ELR (cell line): ENCODE results near the gene CHMP4B.
A peak's percentile ranks its signal among the peaks of the same experiment; 100 is the strongest.

ENCODE experiments used
- DNase-seq: peaks from one replicate; pipeline ENCODE4 v3.0.0-alpha.2; 2015; ENCODE audit warnings: low read depth

CHMP4B gene

DNA sequence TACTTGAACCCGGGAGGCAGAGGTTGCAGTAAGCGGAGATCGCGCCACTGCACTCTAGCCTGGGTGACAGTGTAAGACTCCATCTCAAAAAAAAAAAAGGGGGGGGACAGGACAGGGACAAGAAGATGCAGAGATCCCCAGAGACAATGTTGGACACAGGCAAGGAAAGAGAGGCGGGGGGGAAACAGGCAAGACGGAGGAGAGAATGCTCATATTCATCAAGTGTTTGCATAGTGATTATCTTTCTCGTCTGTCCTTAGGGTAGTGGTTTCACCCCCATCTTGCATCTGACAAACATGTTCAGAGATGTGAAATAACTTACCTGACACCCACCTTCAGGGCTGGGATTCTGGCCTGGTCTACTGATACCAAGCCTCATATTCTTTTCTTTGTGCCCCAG, 29.0 kb downstream of the CHMP4B start:
- DNase-seq: no peak

DNA sequence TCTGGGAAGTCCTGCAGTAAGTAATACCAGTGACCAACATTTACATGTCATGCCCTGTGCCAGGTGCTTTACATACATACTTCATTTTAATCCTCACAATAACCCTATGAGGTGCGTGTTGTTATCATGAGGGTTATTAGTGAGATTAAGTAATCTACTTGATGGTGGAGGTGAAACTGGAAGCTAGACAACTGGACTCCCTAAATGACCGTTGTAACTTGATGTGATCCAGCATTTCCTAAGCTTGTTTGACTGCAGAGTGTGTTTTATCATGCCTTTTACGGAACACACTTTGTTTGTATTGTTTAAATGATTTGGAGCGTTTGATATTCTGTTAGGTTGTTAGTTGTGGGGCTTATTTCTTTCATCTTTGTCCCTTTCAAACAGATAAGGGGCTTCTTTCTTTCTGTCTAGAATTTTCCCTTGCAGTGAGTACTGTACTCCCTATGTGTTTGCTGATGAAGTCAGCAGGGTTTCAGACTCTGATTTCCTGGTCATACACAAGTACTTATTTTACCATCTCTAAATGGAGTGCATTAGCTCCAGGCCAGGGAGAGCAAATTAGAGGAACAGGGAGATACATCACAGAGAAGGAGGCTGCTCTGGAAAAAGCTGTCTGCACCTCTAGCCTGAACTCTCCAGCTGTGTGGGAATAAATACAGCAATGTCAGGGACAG, 29.7 kb downstream of the CHMP4B start:
- DNase-seq: no peak

DNA sequence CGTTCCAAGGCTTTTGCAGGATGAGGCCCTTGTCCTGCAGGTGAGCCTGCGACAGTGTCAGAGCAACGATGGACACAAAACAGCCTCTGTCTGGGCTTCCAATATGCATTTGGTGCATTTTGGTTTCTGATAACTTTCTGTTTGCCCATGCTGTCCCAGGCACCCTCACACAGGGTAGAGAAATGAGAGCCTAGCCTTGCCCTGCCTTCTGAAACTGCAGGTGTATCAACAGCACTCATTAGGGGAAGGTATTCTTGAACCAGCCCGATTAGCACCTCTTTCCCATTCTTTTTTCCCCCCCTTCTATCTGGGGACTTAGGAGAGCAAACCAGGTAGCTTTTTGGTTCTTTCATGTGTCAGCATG, 30.3 kb downstream of the CHMP4B start:
- no peak for DNase-seq

DNA sequence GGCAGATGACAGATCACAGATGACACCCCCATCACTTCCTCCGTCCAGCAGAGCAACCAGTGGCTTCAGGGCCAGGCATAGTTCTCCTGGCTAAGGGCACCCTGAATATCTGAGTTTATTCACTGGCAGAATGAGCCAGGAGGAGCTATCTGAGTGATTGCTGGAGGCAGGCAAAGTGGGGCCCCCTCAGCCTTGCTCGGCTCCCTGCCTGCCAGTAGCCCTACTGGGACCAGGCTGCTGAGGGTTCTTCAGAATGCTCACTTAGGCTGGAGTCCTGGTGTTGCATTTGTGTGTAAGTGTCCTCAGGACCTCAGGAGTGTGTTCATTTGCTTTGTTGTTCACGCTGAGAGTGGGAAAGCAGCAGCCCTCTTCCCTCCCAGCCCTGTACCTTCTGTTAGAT, 31.2 kb downstream of the CHMP4B start:
- no peak for DNase-seq

DNA sequence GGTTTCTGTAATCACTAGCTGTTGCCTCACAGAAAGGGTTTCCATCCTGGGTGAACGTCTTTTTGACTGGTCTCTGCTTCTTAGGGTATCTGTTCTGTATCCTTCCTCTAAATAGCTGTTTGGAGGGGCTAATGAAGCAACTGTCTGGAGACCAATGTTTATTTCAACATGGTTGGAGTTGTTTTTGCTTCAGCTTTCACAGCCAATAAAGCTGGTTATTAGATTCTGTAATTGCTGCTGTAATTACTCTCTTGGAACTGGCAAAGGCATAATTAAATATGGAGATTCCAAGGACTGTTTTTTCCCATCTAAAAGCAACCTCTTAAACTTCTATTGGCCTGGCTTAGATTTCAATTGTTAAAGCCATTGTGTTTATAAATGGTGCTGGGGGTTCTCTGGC, 31.9 kb downstream of the CHMP4B start:
- no peak for DNase-seq

DNA sequence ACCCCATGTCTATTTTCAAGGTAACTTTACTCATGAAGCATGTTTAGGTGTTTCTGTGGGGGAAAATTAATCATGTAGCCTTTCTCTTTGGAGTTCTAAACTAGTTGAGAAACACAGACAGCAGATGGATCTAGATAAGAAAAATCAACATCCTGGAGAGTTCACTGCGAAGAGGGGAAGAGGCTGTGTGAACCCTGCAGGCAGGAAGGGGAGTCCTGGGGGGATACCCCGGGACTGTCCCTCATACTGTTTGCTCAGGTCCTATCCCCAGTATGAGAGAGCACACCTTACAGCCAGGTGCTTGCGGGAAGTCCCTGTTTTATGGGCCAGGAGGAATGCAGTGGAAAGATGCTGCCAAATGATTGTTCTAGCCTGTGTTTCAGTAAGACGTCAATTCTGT, 32.7 kb downstream of the CHMP4B start:
- no peak for DNase-seq

DNA sequence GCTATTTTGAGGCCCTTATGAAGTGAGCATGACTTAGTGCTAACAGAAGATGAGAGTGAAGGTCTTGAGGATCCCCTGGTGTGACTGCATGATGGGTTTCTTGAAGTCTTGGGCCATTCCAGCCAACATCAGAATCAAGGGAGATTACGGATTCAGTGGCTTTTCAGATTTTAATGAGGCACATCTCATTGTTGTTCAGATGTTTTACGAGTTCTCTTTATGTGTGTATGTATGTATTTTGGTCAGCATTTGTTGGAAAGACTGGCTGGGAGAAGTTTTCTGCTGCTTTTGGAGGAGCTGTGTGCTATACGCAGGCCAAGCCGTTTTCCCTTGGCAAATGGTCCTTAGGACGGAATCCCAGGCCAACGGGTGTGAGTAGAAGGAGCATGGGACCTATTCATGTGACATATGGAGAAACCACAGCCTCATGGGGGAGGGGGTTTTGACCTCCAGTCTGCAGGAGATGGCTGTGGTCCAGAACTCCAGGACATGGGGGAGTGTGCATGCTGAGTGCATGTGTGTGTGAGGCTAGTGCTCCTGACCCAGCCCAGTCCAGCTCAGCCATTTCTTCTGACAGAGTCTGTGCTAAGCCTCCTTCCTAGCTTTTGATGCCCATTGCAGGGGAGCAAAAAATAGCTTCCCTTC, 35.3 kb downstream of the CHMP4B start:
- no peak for DNase-seq

DNA sequence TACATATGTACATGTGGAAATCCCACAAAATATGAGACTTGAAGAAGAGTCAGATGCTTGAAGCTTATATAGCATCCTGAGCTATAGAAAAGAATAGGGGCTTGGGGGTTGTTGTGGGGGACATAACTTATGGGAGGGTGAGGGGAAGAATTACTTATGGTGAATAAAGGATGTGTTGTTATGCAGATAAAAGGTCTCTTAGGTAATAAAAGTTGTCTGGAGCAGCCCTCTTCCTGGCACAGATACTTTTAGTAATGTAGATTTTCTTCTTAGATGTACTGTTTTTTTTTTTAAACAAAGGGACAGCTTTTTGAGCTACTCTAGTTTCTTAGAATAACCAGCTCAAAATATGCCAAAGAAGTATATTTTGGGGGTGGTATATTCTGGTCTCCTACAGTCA, 35.9 kb downstream of the CHMP4B start:
- no peak for DNase-seq

DNA sequence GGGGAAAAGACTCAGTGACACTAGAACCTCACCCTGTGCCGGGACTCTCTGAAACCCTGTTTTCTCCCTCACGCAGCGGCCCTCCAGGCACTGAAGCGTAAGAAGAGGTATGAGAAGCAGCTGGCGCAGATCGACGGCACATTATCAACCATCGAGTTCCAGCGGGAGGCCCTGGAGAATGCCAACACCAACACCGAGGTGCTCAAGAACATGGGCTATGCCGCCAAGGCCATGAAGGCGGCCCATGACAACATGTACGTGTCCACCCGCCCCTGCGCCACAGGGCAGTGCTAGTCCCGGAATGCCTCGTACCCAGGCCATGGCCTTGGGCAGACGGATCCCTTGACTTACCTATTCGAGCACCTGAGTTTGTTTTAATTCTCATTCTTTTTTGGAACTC, 37.2 kb downstream of the CHMP4B start:
- no peak for DNase-seq

DNA sequence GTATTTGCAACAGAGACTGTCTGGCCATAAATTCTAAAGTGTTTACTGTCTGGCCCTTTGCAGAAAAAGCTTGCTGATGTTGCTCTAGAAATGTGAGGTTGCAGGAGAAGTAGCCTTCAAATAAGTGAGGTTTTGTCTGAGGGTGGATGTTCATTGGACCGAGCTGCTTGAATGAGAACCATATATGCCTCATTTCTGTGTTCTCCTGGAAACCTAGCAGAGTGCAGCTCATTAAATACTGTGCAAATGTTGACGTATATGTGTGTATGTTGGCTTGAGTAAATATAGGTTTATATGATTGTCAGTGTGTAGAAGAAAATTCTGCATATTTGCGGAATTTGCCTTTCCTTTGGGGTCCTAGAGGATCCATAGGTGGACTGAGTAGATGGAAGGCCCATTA, 39.0 kb downstream of the CHMP4B start:
- no peak for DNase-seq

DNA sequence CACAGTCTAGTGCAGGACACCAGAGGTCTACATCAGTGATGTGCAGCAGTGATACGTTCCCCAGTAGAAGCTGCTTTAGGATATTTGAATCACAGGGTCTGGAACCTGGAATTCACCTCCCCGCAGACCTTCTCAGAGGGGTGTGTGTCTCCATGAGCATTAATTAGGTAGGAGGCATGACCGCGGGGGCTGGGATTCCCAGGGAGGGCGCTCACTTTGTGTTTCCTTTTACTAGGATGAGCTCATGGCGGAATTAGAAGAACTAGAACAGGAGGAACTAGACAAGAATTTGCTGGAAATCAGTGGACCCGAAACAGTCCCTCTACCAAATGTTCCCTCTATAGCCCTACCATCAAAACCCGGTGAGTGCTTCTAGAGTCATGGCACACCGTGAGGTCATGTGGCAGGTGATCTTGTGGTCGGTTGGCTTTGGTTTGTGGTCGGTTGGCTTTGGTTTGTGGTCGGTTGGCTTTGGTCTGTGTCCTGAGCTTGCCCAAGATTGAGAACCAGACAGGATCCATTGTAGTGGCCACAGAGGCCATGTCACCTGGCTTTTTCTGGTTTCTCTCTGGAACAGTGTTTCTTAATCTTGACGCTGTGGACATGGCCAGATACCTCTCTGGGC, 40.8 kb downstream of the CHMP4B start:
- DNase-seq: no peak

DNA sequence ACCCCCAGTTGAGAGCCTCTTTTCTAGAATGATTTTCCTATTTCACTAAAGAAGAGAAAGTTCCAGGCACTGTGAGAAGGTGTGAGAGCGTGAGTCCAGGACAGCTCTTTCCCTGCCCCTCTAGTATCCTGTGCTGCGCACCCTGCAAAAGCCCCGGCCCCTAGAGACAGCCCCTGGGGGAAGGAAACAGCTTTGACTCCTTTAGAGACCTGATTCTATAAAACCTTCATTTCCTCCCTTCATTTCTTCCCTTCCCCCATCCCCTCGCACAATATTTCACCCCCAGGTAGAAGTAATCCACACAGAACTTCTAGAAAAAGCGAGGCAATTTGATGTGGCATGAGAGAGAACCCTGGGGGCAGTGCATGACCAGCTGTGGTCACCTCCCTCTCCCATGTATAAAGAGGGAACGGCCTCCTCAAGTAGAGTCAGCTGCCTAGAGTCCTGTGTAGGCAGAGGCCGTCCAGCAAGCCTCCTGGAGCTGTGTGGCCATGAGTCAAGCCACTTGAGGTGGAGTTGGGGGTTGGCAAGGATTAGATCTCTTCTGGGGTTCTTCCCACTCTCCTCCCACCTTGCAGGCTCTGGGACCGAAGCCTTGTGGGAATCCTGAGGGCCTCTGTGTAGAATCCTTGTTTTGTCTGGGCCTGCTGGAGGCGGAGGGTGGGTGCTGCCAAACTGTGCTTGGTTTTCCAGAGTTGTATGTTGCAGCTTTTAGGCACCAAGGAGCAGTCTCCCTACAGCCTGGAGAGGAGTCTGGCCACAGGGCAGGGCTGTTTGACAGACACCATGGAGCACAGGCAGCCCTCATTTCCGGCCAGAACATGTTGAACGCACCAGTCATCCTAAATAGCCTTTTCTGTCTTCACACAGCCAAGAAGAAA, 41.7 kb downstream of the CHMP4B start:
- DNase-seq: no peak

DNA sequence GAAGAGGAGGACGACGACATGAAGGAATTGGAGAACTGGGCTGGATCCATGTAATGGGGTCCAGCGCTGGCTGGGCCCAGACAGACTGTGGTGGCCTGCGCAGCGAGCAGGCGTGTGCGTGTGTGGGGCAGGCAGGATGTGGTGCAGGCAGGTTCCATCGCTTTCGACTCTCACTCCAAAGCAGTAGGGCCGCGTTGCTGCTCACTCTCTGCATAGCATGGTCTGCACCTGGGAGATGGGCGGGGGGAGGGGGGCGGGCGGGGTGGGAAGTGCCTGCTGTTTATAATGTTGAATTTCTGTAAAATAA, 42.3 kb downstream of the CHMP4B start:
- no peak for DNase-seq

DNA sequence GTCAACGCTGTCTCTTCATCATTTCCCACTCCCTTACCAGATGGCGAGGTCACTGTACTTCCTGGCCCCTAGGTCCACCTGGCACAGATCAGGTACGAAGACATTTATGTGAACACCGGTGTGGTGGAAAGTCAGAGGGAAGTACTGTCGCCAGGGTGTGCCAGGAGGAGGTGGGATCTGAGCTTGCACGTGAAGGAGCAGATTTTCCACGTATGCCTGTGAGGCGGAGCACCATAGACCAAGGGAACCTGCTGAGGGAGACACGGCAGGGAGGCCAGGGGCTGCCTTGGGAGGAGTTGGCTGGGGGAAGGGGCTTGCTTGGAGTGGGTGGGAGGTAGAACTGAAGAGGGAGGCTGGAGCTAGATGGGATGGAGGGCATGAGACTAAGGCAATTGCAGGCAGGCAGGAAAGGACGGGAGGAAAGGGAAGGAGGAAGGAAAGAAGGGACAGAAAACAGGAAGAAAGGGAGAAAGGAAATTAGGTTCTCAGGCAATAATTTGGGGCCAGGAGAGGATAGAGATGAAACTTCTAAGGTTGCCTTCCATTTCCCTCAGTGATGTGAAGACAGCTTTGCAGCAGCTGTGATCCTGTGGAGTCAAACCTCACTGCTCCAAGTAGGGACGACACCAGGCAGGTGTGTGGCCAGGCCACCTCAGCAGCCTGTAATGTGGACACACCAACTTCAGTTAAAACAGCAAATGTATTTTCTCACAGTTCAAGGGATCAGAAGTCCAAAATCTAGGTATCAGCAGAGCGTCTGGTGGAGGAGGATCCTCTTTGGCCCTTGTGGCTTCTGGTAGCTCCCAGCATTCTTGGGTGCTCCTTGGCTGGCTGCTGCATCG, 46.8 kb downstream of the CHMP4B start:
- no peak for DNase-seq

DNA sequence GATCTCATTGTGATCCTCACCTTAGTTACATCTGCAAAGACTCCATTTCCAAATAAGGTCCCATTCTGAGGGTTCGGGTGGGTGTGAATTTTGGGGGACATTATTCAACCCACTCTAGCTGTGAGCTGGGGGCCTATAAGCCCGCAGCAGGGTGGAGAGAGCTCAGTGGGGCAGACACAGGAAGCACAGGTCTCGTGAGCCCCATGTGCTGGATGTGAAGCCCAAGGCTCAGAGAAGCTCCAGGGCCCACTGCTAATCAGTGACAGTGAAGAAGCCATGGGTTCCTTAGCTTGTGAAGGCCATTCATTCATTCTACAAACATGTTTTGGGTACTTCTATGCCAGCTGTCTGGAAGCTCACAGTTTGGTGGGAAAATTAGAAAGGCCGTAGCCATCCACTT, 47.5 kb downstream of the CHMP4B start:
- DNase-seq: no peak

DNA sequence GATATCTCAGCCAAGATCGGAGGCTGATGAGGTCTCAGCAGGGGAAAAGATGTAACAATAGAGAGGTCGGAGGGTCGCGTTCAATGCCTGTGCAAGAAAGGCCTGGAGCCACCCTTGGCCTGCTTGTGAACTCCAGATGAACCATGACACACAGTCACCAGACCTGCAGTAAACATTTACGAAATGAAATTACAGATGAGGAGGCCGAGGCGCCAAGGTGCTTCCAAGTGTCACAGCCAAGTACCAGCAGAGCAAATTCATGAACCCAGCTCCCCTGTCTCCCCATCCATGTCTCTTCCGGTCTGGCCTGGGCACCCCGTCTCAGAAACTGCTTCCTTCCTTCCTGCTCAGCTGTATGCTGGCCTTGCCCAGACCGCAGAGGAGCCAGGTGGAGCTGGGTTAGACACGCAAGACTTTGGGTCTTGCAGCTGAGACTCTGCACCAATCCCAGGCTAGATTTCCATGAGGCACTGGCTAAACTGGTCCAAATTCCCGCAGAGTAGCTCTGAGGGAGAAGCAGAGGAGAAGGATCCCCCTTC, 48.1 kb downstream of the CHMP4B start:
- DNase-seq: no peak

DNA sequence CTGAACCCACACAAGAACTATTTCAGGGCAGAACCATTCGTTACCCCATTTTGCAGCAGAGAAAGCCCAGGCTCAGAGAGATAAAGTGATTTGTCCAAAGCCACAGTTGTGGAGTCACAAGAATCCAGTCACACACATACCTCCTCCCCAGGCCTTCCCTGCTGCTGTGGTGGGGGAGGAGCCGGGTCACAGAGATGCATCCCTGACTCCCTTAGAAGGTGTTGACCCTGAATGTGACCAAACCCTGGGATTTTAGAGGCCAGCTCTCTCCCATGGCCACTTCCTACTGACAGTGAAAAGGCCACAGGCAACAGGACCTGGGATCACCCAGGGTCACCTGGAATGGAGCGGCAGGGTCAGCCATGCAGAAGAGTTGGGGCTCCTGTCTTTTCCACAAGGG, 48.6 kb downstream of the CHMP4B start:
- DNase-seq: no peak

DNA sequence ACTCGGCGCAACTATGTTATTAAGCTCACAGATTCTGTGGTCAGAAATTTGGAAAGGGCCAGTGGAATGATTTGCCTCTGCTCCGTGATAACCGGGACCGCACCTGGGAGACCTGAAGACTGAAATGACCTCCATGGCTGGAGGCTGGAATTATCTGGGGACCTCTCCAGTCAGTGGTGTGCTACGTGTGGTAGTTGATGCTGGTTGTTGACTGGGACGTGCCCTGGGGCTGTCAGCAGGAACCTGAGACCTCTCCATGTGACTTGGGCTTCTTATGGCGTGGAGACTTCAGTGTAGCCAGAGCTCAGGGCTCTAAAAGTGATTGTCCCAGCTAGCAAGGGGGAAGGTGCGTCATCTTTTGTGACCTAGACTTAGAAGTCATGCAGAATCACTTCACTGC, 50.3 kb downstream of the CHMP4B start:
- DNase-seq: no peak

DNA sequence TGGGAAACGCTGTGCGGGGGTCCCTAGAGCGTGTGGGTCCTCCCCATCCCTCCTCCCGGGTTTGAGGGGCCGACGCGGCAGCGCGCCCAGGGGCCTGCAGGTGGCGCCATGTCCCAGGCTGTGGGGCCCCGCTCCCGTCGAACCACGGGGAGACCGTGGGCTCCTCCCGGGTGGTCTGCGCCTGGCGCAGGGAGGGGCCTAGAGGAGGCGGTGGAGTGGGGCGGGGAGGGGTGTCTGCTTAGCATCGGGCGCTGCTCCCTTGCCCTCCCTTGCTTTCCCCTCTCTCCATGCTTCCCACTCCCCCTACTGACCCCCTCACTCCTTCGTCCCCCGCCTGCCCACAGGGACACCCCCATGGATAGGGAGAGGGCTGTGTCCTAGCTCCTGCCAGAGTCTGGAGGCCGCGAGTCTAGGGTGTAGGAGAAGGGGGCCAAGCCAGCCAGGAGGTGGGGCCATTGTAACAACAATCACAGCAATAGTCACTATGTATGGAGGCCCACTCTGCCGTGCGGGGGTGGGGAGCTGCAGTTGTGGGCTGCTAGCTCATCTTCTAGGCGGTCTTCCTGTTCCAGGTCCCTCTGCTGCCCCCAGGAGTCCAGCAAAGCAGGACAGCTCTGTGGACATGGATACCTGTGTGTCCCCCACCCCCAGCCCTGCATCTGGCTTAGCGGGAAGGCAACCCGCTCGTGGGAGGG, 51.7 kb downstream of the CHMP4B start:
- DNase-seq: peak; percentile 84

DNA sequence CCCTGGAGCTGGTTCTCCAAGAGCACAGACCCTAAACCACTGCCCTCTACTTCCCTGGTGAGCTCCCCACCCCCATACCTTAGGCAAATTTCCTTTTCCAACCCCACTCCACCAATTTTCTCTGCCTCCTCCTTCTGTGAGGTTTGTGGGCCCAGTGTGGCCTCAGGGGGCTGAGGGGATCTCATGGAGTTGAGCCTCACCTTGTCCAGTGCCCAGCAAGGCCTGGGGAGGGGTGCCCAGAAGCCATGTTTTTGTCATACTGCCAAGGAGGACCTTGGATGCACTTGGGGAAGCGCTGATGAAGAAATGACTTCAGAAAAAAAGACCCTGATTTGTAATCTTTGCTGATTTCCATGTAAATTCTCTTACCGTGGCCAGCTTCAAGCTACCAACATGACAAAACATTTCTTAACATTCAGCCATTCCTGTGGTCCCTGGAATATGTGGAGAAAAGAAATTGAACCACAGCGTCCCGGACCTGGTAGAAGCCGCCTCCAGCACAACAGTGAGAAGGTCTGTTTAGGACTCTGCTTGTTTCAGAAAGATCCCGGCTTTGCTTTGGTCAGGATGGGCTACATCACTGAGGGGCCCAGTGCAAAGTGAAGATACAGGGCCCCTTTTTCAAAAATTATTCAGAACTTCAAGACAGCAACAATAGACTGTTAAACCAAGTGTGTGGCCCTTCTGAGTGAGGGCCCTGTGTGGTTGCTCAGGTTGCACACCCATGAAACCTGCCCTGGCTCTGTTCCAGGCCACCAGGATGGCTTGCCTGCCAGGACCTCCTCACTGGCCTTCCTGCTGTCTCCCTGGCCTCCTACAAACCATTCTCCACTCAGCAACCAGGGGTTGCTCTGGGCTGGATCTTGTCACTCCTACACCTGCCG, 52.5 kb downstream of the CHMP4B start:
- no peak for DNase-seq
